Fibroblast of villous mesenchyme (primary cell): ENCODE data around the gene RHOF. TPM values are rescaled to one million over a fixed set of nuclear protein-coding genes. Genes with fewer than 3 reads are reported as not detected.
A peak's percentile ranks its signal among the peaks of the same experiment; 100 is the strongest.

Experiments
- DNase-seq: peaks from one replicate; pipeline ENCODE4 v3.0.0-alpha.2; 2010; ENCODE audit warnings: low read depth
- H3K4me3 ChIP-seq: 2 replicates; pipeline ENCODE4 v1.5.1; 2011; ENCODE audit warnings: low read depth, mild to moderate bottlenecking, low read length
- CTCF ChIP-seq: IDR thresholded peaks from 2 replicates; pipeline ENCODE4 v1.5.1; 2012; ENCODE audit warnings: low read depth, mild to moderate bottlenecking, low read length; ENCODE audit not compliant: insufficient read depth
- total RNA-seq: library from RNA; depleted of rRNA; stranded (reverse); fragments of >200 nt; gene quantifications from 2 replicates; pipeline ENCODE4 v1.2.3, GENCODE V29; 2012

The RHOF gene
- total RNA-seq, 1 donor = 11.7 TPM

DNA sequence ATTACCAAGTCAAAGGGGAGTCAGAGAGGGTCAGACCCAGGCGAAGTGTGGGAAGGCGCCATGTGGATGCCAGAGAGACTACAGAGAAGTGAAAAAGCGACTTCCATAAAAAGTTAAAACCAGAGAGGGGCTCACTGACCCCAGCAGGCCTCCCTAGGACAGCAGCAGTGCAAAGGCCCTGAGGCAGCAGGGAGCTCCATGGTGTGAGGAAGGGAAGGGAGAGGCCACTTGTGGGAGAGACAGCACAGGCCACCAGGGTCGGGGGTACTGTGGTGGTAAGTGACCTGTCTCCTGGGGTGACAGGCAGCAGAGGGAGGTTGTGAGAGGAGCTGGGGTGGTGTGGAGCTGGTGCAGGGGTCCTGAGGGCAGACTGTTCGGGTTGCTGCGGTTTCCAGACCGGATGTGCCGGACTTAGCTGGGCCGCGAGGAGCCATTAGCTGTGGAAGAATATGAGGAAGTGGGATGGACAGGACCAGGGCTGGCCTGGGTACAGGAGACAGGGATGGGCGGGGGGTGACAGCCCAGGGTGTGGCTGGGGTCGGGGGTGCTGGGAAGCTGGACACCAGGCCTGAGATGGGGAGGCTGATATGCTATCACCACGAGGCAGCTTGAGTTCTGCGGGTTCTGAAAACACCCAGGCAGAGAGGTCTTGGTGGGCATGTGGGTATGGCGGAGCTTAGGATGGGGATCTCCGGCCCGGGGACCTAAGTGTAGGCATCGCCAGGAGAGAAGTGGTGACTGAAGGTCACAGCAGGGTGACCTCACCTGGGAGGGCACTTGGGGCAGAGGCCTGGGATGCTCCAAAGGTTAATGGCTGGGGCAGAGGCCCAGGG is 33.0 kb upstream of the RHOF start:
- no peak overlapping the region for H3K4me3 ChIP-seq
- no peak for DNase-seq
- TF ChIP-seq CTCF = no peak

GRCh38 chr12:121825041-121825523 is 31.6 kb upstream of the RHOF start:
- TF ChIP-seq CTCF = no peak
- no peak overlapping the region for H3K4me3 ChIP-seq
- DNase-seq = no peak

- no peak for TF ChIP-seq CTCF
- H3K4me3 ChIP-seq = no peak overlapping the region
- DNase-seq = no peak
Observed at GRCh38 chr12:121823727-121824115, 30.2 kb upstream of the RHOF start.

DNA sequence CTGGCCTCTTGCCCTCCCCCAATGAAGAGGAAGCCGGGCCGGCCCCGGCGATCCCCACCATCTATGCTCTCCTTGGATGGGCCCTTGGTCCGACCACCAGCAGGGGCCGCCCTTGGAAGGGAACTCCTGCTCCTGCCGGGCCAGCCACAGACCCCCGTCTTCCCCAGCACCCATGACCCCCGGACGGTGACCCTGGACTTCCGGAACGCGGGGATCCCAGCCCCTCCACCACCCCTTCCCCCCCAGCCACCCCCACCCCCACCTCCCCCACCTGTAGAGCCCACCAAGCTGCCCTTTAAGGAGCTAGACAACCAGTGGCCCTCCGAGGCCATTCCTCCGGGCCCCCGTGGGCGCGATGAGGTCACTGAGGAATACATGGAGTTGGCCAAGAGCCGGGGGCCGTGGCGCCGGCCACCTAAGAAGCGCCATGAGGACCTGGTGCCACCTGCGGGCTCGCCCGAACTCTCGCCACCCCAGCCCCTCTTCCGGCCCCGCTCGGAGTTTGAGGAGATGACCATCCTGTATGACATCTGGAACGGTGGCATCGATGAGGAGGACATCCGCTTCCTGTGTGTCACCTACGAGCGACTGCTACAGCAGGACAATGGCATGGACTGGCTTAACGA is 29.7 kb upstream of the RHOF start:
- DNase-seq = no peak
- TF ChIP-seq CTCF = peak; percentile 18
- no peak overlapping the region for H3K4me3 ChIP-seq

DNA sequence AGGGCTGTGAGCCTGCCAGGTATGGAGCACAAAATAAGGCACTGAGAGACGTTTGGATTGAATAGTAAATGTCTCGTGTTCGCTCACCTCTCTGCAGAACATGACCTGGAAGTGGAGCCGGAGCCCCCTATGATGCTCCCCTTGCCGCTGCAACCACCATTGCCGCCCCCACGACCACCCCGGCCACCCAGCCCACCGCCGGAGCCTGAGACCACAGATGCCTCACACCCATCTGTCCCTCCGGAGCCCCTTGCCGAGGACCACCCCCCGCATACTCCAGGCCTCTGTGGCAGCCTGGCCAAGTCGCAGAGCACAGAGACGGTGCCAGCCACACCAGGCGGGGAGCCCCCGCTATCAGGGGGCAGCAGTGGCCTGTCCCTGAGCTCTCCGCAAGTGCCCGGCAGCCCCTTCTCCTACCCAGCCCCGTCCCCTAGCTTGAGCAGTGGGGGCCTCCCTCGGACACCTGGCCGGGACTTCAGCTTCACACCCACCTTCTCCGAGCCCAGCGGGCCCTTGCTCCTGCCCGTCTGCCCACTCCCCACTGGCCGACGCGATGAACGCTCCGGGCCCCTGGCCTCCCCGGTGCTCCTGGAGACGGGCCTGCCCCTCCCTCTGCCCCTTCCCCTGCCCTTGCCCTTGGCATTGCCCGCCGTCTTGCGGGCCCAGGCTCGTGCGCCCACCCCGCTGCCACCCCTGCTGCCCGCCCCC is 29.1 kb upstream of the RHOF start:
- DNase-seq = no peak
- no peak for TF ChIP-seq CTCF

GRCh38 chr12:121820056-121820455 is 26.6 kb upstream of the RHOF start:
- TF ChIP-seq CTCF = no peak
- H3K4me3 ChIP-seq = no peak overlapping the region
- DNase-seq = no peak

More for the DNA sequence above, 29.1 kb upstream of the RHOF start:
- H3K4me3 ChIP-seq = no peak overlapping the region
